ENCODE results near the gene DVL1. TPM values are rescaled to one million over a fixed set of nuclear protein-coding genes. Genes with fewer than 3 reads are reported as not detected.

The DVL1 gene
- total and polyA plus RNA-seq, 9 of the 15 experiments (the other 6 are each of a cell fraction or from before 2014, with no cell fraction given): 0.62 to 135 (median 24.3) TPM

DNA sequence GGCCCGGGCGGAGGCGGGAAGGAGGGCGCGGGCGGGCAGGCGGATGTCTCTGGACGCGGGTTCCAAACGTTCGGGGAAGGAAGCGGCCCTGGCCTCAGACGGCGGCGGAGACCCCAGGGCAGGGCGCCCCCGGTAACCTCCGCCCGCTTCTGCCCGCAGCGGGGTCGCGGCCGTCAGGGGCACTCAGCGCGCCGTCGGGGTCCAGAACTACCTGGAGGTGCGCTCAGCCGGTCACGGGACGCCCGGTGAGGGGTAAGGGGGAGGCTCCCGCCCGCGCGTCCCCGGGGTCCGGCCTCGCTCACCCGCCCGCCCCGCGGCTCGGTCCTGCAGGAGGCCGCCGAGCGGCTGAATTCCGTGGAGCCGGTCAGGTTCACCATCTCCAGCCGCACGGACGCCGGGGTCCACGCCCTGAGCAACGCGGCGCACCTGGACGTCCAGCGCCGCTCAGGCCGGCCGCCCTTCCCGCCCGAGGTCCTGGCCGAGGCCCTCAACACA, 40.4 kb downstream of the DVL1 start (continued):
- TF ChIP-seq, protein P1, sequence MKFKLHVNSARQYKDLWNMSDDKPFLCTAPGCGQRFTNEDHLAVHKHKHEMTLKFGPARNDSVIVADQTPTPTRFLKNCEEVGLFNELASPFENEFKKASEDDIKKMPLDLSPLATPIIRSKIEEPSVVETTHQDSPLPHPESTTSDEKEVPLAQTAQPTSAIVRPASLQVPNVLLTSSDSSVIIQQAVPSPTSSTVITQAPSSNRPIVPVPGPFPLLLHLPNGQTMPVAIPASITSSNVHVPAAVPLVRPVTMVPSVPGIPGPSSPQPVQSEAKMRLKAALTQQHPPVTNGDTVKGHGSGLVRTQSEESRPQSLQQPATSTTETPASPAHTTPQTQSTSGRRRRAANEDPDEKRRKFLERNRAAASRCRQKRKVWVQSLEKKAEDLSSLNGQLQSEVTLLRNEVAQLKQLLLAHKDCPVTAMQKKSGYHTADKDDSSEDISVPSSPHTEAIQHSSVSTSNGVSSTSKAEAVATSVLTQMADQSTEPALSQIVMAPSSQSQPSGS (CRISPR knock-in tag; IDR thresholded peaks at IDR 0.05): peak; percentile 68; the same call in 1 of the 2 replicates
- TF ChIP-seq NFRKB (IDR thresholded peaks at IDR 0.05; ENCODE audit: low read depth) (no peak), ERF (CRISPR knock-in tag; IDR thresholded peaks at IDR 0.05) (0 out of 2 replicates have a peak, but pooled peaks have one; percentile 18), PHF21A (IDR thresholded peaks at IDR 0.05; ENCODE audit: borderline replicate concordance, low read depth) (no peak), GTF2F1 (IDR thresholded peaks at IDR 0.05; ENCODE audit: low read depth, low read length) (no peak), SMAD1 (IDR thresholded peaks at IDR 0.05; ENCODE audit: low read depth, low read length, partially characterized antibody) (no peak), TAL1 (IDR thresholded peaks at IDR 0.05) (no peak), BRD4 (IDR thresholded peaks at IDR 0.05) (no peak), SRSF9 (IDR thresholded peaks at IDR 0.05; ENCODE audit: borderline replicate concordance, low read depth, low read length) (no peak), EWSR1 (IDR thresholded peaks at IDR 0.05; ENCODE audit: borderline replicate concordance, low read depth, partially characterized antibody) (no peak), GATA2 (CRISPR knock-in tag; IDR thresholded peaks at IDR 0.05) (no peak), MEIS2 (IDR thresholded peaks at IDR 0.05; ENCODE audit: partially characterized antibody) (no peak), ELF1 (tag; IDR thresholded peaks at IDR 0.05) (no peak), ZNF316 (IDR thresholded peaks at IDR 0.05) (no peak), ZFP36 (IDR thresholded peaks at IDR 0.05; ENCODE audit: low read depth, low read length, partially characterized antibody) (no peak), KDM5B (IDR thresholded peaks at IDR 0.05; ENCODE audit: insufficient replicate concordance, low read depth, low read length) (no peak), IFI16 (CRISPR knock-in tag; IDR thresholded peaks at IDR 0.05) (no peak), HSF4 (CRISPR knock-in tag; IDR thresholded peaks at IDR 0.05; ENCODE audit: borderline replicate concordance) (no peak), ZNF699 (CRISPR knock-in tag; IDR thresholded peaks at IDR 0.05; ENCODE audit: insufficient replicate concordance) (no peak), NR2F6 (CRISPR knock-in tag; IDR thresholded peaks at IDR 0.05) (no peak), MCM2 (IDR thresholded peaks at IDR 0.05; ENCODE audit: low read depth) (no peak), SUPT5H (IDR thresholded peaks at IDR 0.05) (no peak)
- TF ChIP-seq, protein P2, sequence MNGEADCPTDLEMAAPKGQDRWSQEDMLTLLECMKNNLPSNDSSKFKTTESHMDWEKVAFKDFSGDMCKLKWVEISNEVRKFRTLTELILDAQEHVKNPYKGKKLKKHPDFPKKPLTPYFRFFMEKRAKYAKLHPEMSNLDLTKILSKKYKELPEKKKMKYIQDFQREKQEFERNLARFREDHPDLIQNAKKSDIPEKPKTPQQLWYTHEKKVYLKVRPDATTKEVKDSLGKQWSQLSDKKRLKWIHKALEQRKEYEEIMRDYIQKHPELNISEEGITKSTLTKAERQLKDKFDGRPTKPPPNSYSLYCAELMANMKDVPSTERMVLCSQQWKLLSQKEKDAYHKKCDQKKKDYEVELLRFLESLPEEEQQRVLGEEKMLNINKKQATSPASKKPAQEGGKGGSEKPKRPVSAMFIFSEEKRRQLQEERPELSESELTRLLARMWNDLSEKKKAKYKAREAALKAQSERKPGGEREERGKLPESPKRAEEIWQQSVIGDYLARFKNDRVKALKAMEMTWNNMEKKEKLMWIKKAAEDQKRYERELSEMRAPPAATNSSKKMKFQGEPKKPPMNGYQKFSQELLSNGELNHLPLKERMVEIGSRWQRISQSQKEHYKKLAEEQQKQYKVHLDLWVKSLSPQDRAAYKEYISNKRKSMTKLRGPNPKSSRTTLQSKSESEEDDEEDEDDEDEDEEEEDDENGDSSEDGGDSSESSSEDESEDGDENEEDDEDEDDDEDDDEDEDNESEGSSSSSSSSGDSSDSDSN (IDR thresholded peaks at IDR 0.05; ENCODE audit: borderline replicate concordance in 1 of 2, low read depth in 2 of 2, low read length in 2 of 2): peak in 1 of 2 experiments; percentile 74; a peak in 1 of 4 replicates
- TF ChIP-seq, protein P3, sequence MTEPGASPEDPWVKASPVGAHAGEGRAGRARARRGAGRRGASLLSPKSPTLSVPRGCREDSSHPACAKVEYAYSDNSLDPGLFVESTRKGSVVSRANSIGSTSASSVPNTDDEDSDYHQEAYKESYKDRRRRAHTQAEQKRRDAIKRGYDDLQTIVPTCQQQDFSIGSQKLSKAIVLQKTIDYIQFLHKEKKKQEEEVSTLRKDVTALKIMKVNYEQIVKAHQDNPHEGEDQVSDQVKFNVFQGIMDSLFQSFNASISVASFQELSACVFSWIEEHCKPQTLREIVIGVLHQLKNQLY (CRISPR knock-in tag; conservative IDR thresholded peaks at IDR 0.05): no peak
- TF ChIP-seq, protein P4, sequence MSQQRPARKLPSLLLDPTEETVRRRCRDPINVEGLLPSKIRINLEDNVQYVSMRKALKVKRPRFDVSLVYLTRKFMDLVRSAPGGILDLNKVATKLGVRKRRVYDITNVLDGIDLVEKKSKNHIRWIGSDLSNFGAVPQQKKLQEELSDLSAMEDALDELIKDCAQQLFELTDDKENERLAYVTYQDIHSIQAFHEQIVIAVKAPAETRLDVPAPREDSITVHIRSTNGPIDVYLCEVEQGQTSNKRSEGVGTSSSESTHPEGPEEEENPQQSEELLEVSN (IDR thresholded peaks at IDR 0.05; ENCODE audit: borderline replicate concordance in 1 of 2, extremely low read depth in 1 of 2, insufficient read depth in 1 of 2, insufficient read length in 1 of 2, low read depth in 1 of 2, low read length in 1 of 2, poor library complexity in 1 of 2, severe bottlenecking in 1 of 2): peak in 1 of 2 experiments; percentile 47
